ENCODE data around the gene SLC5A10. TPM values are rescaled to one million over a fixed set of nuclear protein-coding genes. Genes with fewer than 3 reads are reported as not detected.
A peak's percentile ranks its signal among the peaks of the same experiment; 100 is the strongest.
"Not testable (repeated sequence)": the region's sequence is repeated elsewhere in the genome, so short reads cannot be mapped to it uniquely, and the experiment has no call there.

SLC5A10 gene
- polyA plus RNA-seq, 3 donors, result 0.10 to 0.17 (median 0.12) TPM

DNA sequence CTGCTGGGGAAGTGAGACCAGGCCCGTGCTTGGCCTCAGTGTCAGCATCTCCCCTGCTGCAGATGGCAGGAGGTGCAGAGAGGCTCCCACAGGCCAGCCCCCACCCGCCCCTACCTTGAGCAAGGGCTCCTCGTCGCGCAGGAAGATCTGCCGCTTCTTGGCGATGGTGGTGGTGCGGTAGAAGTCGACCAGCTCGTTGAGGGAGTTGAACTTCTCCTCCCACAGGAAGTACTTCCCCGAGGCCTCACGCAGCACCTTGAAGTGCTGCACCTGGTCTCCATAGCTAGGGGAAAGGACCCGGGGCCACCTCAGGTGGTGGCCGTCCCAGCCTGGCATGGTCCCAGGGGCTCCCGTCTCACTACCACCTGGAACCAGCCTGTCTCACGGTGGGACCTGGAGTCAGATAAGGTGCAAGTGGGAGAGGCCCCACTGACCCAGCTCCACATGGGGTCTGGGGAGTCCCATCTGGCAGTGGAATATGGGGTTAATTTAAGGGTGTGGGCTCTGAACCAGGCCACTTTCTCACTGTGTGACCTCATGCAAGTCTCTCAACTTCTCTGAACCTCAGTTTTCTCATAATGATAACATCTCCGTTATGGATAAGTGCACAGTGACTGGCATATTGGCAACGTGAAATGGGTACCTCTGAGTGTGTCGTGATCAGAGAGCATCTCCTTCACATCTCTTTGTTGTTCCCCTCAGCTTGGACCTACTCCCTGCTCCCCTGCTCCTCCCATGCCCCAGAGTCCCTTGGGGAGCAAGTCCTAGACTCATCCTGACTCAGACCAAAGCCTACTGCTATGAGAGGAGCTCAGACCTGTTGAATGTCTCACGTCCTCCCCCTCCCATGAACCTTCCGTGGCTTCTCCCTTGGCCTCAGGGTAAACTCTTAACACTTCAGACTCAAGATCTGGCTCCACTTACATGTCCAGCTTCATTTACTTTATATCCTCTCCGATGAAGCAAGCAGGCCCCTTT is 72.4 kb downstream of the SLC5A10 start:
- H3K27me3 Mint-ChIP-seq (ENCODE audit: low read depth in 3 of 3), result no peaks in the 10 kb centered on the region
- H3K4me3 ChIP-seq (replicated peaks in 1 of 3; ENCODE audit: low read depth in 2 of 3, low read length in 3 of 3), result no peak overlapping the region
- no peaks in the 10 kb centered on the region for H3K4me1 ChIP-seq (ENCODE audit: control insufficient read depth in 1 of 2, insufficient read depth in 2 of 2, low read length in 2 of 2)
- no peak for DNase-seq
- H4K20me1 ChIP-seq (ENCODE audit: insufficient read depth, low read length), result no peaks in the 10 kb centered on the region
- H3K27me3 ChIP-seq (ENCODE audit: control insufficient read depth in 2 of 2, insufficient read depth in 2 of 2, low read length in 2 of 2), result no peaks in the 10 kb centered on the region
- no peaks in the 10 kb centered on the region for H3K4me1 Mint-ChIP-seq
- H2AFZ ChIP-seq (ENCODE audit: insufficient read depth, low read depth, low read length, poor library complexity, severe bottlenecking), result no peak overlapping the region
- 88% methylated on average over 13 of the region's 22 CpGs for WGBS (ENCODE audit: insufficient coverage)
- H3K4me3 Mint-ChIP-seq, result no peak overlapping the region
- no peak overlapping the region for H3K9ac ChIP-seq (ENCODE audit: insufficient read depth, low read length, poor library complexity, severe bottlenecking)
- H3K9me3 Mint-ChIP-seq, result no peaks in the 10 kb centered on the region
- H3K36me3 Mint-ChIP-seq, result peaks cover 10 to 14% of the 10 kb centered on the region in 2 donors
- no peak overlapping the region for H3K27ac ChIP-seq (ENCODE audit: low read depth in 1 of 2, low read length in 2 of 2)
- H3K9me3 ChIP-seq (replicated peaks in 1 of 2; ENCODE audit: control insufficient read depth in 1 of 2, insufficient read depth in 1 of 2, low read length in 2 of 2), result no peaks in the 10 kb centered on the region
- intact Hi-C loops (cut with micrococcal nuclease), result no loop called here
- no peaks in the 10 kb centered on the region for H3K36me3 ChIP-seq (replicated peaks in 1 of 2; ENCODE audit: control insufficient read depth in 1 of 2, insufficient read depth in 2 of 2, low read length in 2 of 2)
- H3K4me2 ChIP-seq (replicated peaks; ENCODE audit: extremely low read depth, low read length, poor library complexity, severe bottlenecking), result no peak overlapping the region
- H3K79me2 ChIP-seq (ENCODE audit: insufficient read depth, low read length), result no peaks in the 10 kb centered on the region
- TF ChIP-seq, protein P1, sequence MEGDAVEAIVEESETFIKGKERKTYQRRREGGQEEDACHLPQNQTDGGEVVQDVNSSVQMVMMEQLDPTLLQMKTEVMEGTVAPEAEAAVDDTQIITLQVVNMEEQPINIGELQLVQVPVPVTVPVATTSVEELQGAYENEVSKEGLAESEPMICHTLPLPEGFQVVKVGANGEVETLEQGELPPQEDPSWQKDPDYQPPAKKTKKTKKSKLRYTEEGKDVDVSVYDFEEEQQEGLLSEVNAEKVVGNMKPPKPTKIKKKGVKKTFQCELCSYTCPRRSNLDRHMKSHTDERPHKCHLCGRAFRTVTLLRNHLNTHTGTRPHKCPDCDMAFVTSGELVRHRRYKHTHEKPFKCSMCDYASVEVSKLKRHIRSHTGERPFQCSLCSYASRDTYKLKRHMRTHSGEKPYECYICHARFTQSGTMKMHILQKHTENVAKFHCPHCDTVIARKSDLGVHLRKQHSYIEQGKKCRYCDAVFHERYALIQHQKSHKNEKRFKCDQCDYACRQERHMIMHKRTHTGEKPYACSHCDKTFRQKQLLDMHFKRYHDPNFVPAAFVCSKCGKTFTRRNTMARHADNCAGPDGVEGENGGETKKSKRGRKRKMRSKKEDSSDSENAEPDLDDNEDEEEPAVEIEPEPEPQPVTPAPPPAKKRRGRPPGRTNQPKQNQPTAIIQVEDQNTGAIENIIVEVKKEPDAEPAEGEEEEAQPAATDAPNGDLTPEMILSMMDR (IDR thresholded peaks at IDR 0.05), result no peak
- H3K27ac Mint-ChIP-seq, result peak overlapping the region in 3 of 7 donors; percentile 61 to 65 (median 64)

DNA sequence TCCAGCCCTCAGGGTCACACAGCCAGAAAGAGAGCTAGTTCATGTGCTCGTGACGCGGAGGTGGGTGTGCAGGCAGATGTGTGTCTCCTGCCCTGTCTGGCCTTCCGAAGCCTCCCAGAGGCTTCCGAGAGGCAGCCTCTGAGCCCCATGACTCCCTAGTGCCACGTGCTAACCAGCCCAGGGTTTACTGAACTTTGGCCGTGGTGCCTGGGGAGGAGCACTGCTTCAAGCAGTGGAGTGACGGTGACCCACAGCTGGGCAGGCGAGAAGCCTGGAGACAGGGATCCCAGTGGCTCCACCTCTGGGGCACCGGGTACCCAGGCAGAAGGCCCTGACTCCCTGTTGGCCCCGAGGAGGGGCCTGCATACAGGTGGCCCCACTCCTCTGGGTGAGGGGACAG is 76.7 kb downstream of the SLC5A10 start:
- H3K4me2 ChIP-seq (replicated peaks; ENCODE audit: extremely low read depth, low read length, poor library complexity, severe bottlenecking); H2AFZ ChIP-seq (ENCODE audit: insufficient read depth, low read depth, low read length, poor library complexity, severe bottlenecking); H3K4me3 ChIP-seq (replicated peaks in 1 of 3; ENCODE audit: low read depth in 2 of 3, low read length in 3 of 3); H3K79me2 ChIP-seq (ENCODE audit: insufficient read depth, low read length); H3K36me3 ChIP-seq (replicated peaks in 1 of 2; ENCODE audit: control insufficient read depth in 1 of 2, insufficient read depth in 2 of 2, low read length in 2 of 2); H3K27ac ChIP-seq (ENCODE audit: low read depth in 1 of 2, low read length in 2 of 2); H3K9me3 ChIP-seq (replicated peaks in 1 of 2; ENCODE audit: control insufficient read depth in 1 of 2, insufficient read depth in 1 of 2, low read length in 2 of 2); H3K9ac ChIP-seq (ENCODE audit: insufficient read depth, low read length, poor library complexity, severe bottlenecking); H3K4me3 Mint-ChIP-seq; DNase-seq; intact Hi-C loops (cut with micrococcal nuclease); H3K36me3 Mint-ChIP-seq; H4K20me1 ChIP-seq (ENCODE audit: insufficient read depth, low read length); H3K27ac Mint-ChIP-seq; H3K27me3 ChIP-seq (ENCODE audit: control insufficient read depth in 2 of 2, insufficient read depth in 2 of 2, low read length in 2 of 2); H3K4me1 Mint-ChIP-seq; H3K9me3 Mint-ChIP-seq; H3K4me1 ChIP-seq (ENCODE audit: control insufficient read depth in 1 of 2, insufficient read depth in 2 of 2, low read length in 2 of 2); H3K27me3 Mint-ChIP-seq (ENCODE audit: low read depth in 3 of 3): not testable (repeated sequence)
- no CpG with 5 or more reads among the region's 11 CpGs for WGBS (ENCODE audit: insufficient coverage)

- H4K20me1 ChIP-seq (ENCODE audit: insufficient read depth, low read length); H3K4me3 ChIP-seq (replicated peaks in 1 of 3; ENCODE audit: low read depth in 2 of 3, low read length in 3 of 3); H3K79me2 ChIP-seq (ENCODE audit: insufficient read depth, low read length); H3K36me3 ChIP-seq (replicated peaks in 1 of 2; ENCODE audit: control insufficient read depth in 1 of 2, insufficient read depth in 2 of 2, low read length in 2 of 2); H3K4me3 Mint-ChIP-seq; H3K4me2 ChIP-seq (replicated peaks; ENCODE audit: extremely low read depth, low read length, poor library complexity, severe bottlenecking); H3K27ac ChIP-seq (ENCODE audit: low read depth in 1 of 2, low read length in 2 of 2); H3K36me3 Mint-ChIP-seq; H3K4me1 ChIP-seq (ENCODE audit: control insufficient read depth in 1 of 2, insufficient read depth in 2 of 2, low read length in 2 of 2); H3K9me3 ChIP-seq (replicated peaks in 1 of 2; ENCODE audit: control insufficient read depth in 1 of 2, insufficient read depth in 1 of 2, low read length in 2 of 2); H3K27me3 Mint-ChIP-seq (ENCODE audit: low read depth in 3 of 3); H3K27ac Mint-ChIP-seq; H3K27me3 ChIP-seq (ENCODE audit: control insufficient read depth in 2 of 2, insufficient read depth in 2 of 2, low read length in 2 of 2); H3K9me3 Mint-ChIP-seq; H2AFZ ChIP-seq (ENCODE audit: insufficient read depth, low read depth, low read length, poor library complexity, severe bottlenecking); H3K9ac ChIP-seq (ENCODE audit: insufficient read depth, low read length, poor library complexity, severe bottlenecking); H3K4me1 Mint-ChIP-seq; intact Hi-C loops (cut with micrococcal nuclease); DNase-seq: not testable (repeated sequence)
- WGBS (ENCODE audit: insufficient coverage), result no CpG with 5 or more reads among the region's 5 CpGs
Measured at GRCh38 chr17:19029740-19030139, 77.8 kb downstream of the SLC5A10 start.
